ENCODE data around the gene DGKD. TPM values are rescaled to one million over a fixed set of nuclear protein-coding genes. Genes with fewer than 3 reads are reported as not detected.

The DGKD gene
- polyA plus RNA-seq, 1 experiment = 10.8 TPM

DNA sequence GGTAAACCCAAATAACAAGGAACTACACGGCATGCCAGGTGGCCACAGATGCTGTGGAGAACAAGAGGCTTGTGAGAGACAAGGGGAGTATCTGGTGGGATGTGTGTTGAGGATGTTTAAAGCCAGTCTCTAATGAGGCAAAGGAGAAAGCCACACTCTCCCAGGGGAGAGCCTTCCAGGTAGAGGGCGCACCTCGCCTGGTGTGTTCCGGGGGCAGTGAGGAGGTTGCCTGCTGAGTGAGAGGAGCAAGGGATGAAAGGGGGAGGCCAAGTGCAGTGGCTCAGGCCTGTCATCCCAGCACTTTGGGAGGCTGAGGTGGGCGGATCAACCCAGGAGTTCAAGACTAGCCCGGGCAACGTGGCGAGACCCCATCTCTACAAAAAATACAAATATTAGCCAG, 30.4 kb upstream of the DGKD start:
- POLR2A ChIA-PET = no interaction called here
- no peaks in the 10 kb centered on the region; the same call in 1 of the 2 replicates for H3K9me3 ChIP-seq (ENCODE audit: control insufficient read depth, insufficient read depth, low read length)
- no peak overlapping the region for H3K27ac ChIP-seq (ENCODE audit: low read depth, low read length)
- no peak overlapping the region for H3K4me3 ChIP-seq (ENCODE audit: low read depth, low read length)
- TF ChIP-seq, protein P1, sequence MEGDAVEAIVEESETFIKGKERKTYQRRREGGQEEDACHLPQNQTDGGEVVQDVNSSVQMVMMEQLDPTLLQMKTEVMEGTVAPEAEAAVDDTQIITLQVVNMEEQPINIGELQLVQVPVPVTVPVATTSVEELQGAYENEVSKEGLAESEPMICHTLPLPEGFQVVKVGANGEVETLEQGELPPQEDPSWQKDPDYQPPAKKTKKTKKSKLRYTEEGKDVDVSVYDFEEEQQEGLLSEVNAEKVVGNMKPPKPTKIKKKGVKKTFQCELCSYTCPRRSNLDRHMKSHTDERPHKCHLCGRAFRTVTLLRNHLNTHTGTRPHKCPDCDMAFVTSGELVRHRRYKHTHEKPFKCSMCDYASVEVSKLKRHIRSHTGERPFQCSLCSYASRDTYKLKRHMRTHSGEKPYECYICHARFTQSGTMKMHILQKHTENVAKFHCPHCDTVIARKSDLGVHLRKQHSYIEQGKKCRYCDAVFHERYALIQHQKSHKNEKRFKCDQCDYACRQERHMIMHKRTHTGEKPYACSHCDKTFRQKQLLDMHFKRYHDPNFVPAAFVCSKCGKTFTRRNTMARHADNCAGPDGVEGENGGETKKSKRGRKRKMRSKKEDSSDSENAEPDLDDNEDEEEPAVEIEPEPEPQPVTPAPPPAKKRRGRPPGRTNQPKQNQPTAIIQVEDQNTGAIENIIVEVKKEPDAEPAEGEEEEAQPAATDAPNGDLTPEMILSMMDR (IDR thresholded peaks at IDR 0.05; ENCODE audit: low read depth, low read length) = no peak
- CTCF ChIA-PET = no interaction called here
- H3K27me3 ChIP-seq (ENCODE audit: control insufficient read depth, insufficient read depth, low read length) = peaks cover 11% of the 10 kb centered on the region
- no peak for DNase-seq (ENCODE audit: low read depth, low spot score)

DNA sequence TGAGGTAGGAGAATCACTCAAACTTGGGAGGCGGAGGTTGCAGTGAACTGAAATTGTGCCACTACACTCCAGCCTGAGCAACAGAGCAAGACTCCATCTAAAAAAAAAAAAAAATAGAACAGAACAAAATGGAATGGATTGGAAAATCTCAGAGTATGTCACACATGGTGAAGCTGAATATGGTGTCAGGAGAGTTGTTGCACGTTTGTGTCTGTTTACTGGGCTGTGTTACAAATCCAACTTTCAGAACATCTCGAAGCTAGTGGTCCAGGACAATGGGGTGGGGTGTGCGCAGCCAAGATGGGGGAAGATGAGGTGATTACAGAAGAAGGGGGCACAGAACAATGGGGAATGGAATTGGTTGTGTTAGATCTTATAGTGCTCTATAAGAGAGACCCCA, 29.0 kb upstream of the DGKD start:
- H3K27me3 ChIP-seq (ENCODE audit: control insufficient read depth, insufficient read depth, low read length) = peaks cover 11% of the 10 kb centered on the region
- no peak overlapping the region for H3K27ac ChIP-seq (ENCODE audit: low read depth, low read length)
- TF ChIP-seq, protein P1 (IDR thresholded peaks at IDR 0.05; ENCODE audit: low read depth, low read length) = no peak
- POLR2A ChIA-PET = no interaction called here
- CTCF ChIA-PET = interaction anchor here (0.7 kb wide), 1 partner anchor 719 kb away, joined by 4 read pairs; no protein-coding TSS in a partner anchor
- H3K9me3 ChIP-seq (ENCODE audit: control insufficient read depth, insufficient read depth, low read length) = no peaks in the 10 kb centered on the region; the same call in 1 of the 2 replicates
- no peak overlapping the region for H3K4me3 ChIP-seq (ENCODE audit: low read depth, low read length)
- no peak for DNase-seq (ENCODE audit: low read depth, low spot score)

GRCh38 chr2:233325814-233326213, 28.5 kb upstream of the DGKD start:
- H3K27ac ChIP-seq (ENCODE audit: low read depth, low read length) = no peak overlapping the region
- ChIA-PET CTCF (no interaction called here), POLR2A (no interaction called here)
- peaks cover 6% of the 10 kb centered on the region for H3K27me3 ChIP-seq (ENCODE audit: control insufficient read depth, insufficient read depth, low read length)
- TF ChIP-seq, protein P1 (IDR thresholded peaks at IDR 0.05; ENCODE audit: low read depth, low read length) = no peak
- no peak for DNase-seq (ENCODE audit: low read depth, low spot score)
- H3K4me3 ChIP-seq (ENCODE audit: low read depth, low read length) = no peak overlapping the region
- no peaks in the 10 kb centered on the region; the same call in 1 of the 2 replicates for H3K9me3 ChIP-seq (ENCODE audit: control insufficient read depth, insufficient read depth, low read length)

GRCh38 chr2:233326500-233326899, 27.8 kb upstream of the DGKD start:
- Histone ChIP-seq H3K27me3 (ENCODE audit: control insufficient read depth, insufficient read depth, low read length) (peaks cover 2% of the 10 kb centered on the region), H3K9me3 (ENCODE audit: control insufficient read depth, insufficient read depth, low read length) (no peaks in the 10 kb centered on the region; the same call in 1 of the 2 replicates), H3K4me3 (ENCODE audit: low read depth, low read length) (no peak overlapping the region), H3K27ac (ENCODE audit: low read depth, low read length) (no peak overlapping the region)
- ChIA-PET CTCF (no interaction called here), POLR2A (no interaction called here)
- TF ChIP-seq, protein P1 (IDR thresholded peaks at IDR 0.05; ENCODE audit: low read depth, low read length) = no peak
- no peak for DNase-seq (ENCODE audit: low read depth, low spot score)

GRCh38 chr2:233328922-233329321, 25.4 kb upstream of the DGKD start:
- Histone ChIP-seq H3K27ac (ENCODE audit: low read depth, low read length) (no peak overlapping the region), H3K9me3 (ENCODE audit: control insufficient read depth, insufficient read depth, low read length) (no peaks in the 10 kb centered on the region; the same call in 1 of the 2 replicates), H3K4me3 (ENCODE audit: low read depth, low read length) (no peak overlapping the region), H3K27me3 (ENCODE audit: control insufficient read depth, insufficient read depth, low read length) (peaks cover 9% of the 10 kb centered on the region)
- DNase-seq (ENCODE audit: low read depth, low spot score) = no peak
- ChIA-PET POLR2A (no interaction called here), CTCF (no interaction called here)
- TF ChIP-seq, protein P1 (IDR thresholded peaks at IDR 0.05; ENCODE audit: low read depth, low read length) = no peak

Data from AG04450 (cell line).